Measurements from ENCODE around the gene FHAD1. TPM values are rescaled to one million over a fixed set of nuclear protein-coding genes. Genes with fewer than 3 reads are reported as not detected.
"Not testable (repeated sequence)": the region's sequence is repeated elsewhere in the genome, so short reads cannot be mapped to it uniquely, and the experiment has no call there.

FHAD1 gene
- total RNA-seq, 1 donor from 2014 or later = 0.20 TPM

DNA sequence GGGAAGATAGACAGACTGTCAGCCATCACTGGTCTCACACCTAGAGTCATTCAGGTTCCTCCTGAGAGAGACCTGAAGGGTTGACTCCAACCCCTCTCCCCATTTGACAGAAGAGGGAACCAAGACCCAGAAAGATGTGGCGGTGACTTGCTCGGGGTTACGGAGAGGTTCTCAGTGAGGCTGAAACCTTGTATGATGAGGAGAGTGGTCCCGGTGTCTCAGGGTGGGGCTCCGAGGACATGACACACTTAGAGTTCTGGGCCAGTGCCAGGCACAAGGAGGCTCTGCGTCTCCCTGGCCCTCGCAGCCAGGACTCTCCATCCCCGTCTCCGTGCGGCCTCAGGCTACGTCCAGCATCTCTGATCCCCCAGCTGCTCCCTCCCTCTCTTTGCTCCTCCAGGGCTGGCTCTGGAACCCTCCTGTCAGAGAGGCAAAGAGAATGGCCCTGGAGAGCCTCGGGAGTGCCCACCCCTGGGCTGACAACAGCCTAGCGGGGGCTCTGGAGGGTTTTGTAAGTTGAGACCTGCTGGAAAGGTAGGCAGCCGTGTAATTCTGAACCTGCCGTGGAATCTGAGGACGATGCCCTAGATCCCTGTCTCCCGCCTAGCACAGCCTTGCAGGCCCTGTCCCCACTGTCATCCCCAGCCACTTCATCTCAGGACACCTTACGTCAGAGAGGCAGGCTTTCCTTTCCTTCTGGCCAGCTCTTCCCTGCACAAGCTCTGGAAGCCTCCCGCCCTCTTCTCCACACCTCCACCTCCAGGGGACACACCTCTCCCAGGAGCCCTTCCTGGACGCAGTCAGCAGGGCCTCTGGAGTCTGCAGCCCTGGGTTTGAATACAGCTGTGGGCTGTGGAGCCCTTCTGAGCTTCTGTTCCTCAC lies 166.8 kb downstream of the FHAD1 start:
- DNase-seq (ENCODE audit: low read depth, low spot score) = no peak

DNA sequence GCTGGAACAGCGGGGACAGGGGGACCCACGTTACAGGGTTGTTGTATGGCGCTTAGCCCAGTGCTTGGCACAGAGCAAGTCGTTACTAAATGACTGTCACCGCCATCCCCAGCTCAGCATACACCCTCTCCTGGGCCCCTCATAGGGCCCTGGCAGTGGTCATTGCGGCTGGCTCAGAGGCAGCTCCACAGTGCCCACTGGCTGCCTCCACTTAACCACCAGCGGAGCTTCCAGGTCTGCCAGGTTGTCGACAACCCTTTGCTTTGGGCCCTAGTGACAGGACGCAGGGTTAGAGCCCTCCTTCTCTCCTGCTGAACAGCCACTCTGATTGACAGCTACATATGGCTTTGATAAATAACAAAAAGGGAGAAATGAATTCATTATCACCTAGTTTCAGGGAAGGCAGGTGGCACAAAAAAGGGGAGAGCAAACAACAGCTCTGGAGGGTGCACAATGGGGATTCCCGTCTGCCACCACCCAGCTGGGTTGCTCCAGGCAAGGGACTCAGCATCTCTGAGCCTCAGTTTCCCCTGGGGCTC lies 167.5 kb downstream of the FHAD1 start:
- no peak for DNase-seq (ENCODE audit: low read depth, low spot score)

DNA sequence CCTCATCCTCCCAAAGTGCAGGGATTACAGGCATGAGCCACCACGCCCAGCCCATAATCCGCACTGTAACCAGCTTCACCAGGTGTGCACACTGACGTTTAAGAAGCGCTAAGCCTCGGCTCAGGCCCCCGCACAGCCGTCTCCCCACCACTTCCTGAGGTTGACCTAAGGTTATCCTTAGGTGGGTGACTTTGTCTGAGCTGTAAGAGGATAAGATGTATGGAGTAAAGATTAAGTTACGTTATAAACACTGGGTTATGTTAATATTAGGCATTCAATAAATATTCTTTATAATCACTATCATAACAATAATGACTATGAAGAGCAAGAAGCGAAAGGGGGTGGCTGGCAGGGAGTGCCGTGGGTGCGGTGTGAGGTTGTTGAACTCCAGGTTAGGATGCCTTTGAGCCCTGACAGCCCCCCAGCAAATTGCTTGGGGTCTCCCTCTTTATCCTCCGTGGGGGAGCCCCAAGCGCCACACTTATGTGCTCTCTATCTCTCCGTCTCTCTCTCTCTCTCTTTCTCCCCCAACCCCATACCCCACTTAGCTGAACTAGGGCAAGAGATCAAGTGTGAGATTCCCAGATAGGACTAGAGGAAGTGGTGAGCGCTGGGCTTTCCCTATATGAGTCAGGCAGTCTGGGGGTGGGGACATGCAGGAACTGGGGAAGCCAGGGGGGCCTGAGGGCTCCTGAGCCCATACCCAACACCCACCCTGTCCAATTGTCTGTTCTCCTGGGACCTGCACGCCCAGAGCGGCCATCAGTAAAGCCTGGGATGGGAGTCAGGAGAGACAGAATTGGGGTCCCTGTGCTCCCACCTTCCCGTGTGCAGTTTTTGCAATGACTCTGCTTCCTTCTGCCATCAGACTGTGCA lies 170.3 kb downstream of the FHAD1 start:
- no peak for DNase-seq (ENCODE audit: low read depth, low spot score)

DNA sequence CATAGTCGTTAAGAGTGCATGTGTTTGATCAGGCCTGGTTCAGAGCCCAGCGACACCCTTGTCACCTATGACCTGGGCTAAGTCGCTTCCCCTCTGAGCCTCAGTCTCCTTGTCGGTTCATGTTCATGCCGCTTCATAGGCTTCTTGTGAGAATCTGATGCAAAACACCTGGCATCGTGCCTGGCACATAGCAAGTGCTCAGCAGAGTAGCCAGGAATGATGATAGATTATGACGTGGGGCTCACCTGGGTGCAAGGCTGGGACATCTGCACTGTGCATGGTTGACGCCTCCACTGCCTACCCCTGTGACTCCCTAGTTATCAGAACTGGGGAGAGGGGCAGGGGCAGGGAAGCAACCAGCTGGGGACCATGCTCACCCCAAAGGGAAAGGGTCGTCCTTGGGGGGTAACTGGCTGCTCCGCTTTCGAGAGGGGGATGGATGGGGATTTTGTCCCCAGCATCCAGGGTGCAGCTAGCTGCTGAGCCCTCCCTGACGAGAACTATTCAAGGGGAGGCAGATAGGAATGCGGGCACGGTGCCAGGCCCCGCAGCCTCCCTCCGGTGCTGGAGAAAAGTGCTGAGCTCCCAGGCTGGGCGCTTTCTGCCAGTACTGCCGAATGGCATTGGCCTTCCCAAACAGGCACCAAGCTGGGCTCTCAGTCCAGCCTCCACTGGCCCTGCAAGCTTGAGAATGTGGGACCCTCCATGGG lies 171.9 kb downstream of the FHAD1 start:
- DNase-seq (ENCODE audit: low read depth, low spot score) = no peak

DNA sequence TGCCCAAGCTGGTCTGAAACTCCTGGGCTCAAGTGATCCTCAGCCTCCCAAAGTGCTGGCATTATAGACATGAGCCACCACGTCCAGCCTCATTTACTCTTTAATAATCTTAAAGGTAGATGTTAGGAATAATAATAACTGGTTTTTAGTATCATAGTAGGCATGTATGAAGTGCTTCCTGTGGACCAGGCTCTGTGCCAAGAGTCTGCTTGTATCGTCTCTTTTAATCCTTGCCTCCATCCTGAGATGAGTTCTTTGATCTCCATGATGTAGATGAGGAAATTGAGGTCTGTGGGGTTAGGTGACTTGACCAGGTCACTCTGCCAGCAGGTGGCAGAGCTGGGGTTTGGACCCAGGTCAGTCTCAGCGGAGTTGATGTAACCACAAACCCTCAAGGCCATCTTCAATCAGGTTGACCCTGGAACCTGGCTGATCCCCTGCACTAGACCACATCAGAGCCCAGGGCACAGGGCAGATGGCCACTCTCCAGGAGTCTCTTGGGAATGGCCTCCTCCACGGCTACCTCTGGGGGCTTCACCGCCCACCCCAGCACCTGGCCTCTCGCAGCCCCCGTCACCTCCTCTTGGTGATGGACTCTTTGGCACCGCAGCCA lies 173.9 kb downstream of the FHAD1 start:
- DNase-seq (ENCODE audit: low read depth, low spot score) = no peak

DNA sequence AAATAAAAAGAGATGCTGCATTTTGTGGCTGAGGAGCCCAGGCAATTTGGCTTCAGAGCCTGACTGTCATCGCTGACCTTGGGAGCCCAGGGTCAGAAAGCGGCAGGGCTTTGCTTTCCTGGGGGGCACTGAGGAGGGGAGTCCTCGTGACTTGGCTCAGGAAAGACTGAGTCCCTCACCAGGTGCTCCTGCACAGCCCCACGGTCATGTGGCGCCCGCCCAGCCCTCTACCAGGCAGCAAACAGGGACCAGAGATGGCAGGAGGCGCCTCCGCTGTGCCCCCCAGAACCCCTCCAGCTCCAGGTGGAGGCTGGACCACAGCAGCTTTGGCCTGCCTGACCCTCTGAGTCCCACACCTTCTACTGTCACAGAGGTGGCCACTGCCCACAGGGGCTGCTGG lies 175.8 kb downstream of the FHAD1 start:
- no peak for DNase-seq (ENCODE audit: low read depth, low spot score)

DNA sequence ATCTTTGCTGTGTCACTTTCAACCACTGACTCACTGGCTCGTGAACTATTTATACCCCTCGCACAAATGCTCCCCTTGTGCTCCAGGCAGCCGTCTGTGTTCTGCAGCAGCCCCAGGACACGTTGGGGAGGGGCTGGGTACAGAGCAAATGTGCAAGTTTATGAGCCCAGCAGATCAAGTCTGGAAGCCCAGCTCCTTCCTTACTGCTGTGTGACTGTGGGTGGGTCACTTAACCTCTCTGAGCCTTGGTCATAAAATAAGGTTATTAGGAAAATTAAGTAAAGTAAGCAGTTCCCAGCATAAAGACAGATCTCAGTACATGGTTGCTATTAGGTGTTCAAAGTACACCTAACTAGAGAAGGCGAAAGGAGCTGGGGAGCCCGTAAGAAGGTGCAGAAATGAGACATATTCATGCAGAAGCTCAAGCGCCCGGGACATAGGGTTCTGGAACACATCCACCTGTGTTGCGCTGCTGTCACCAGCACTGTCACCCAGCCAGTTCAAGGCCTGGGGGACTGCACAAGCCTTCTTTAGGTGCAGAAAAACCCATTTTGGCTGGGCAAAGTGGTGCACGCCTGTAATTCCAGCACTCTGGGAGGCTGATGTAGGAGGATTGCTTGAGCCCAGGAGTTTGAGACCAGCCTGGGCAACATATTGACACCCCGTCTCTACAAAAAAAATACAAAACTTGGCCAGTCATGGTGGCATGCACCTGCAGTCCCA lies 176.5 kb downstream of the FHAD1 start:
- no peak for DNase-seq (ENCODE audit: low read depth, low spot score)

DNA sequence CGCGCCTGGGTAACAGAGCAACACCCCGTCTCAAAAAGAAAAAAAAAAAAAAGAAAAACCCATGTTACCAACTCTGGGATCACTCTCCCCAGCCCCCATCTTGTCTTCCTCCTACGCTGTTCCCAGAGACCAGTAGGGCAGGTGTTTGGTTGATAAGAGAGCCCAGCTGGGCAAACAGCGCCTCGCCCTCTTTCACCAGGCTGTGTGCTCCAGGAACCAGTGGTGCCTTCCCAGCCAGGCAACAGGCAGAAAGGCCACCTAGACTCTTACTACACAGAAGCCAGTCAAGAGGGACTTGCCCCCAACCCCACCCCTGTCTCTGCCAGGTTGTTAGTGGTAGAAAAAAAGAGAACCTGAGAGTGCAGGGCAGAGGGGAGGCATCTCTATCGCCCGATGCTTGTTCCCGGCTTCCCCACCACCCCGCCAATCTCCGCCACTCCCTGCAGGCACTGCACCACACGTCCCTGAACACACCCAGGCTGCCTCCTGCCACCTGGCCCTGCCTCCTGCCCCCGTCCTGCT lies 177.2 kb downstream of the FHAD1 start:
- no peak for DNase-seq (ENCODE audit: low read depth, low spot score)

DNA sequence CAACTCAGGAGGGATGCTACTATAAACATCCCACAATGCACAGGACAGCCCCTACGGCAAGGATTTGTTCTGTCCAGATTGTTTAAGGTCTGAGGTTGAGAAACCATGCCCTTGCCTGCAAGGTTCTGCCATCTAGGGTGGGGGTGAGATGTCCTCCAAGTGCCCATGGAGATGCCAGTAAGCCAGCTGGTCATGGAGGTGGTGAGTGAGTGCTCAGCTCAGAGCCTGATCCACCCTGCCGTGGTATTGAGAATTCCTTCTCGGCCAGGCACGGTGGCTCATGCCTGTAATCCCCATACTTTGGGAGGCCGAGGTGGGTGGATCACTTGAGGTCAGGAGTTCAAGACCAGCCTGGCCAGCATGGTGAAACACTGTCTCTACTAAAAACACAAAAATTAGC lies 178.0 kb downstream of the FHAD1 start:
- DNase-seq (ENCODE audit: low read depth, low spot score) = no peak

DNA sequence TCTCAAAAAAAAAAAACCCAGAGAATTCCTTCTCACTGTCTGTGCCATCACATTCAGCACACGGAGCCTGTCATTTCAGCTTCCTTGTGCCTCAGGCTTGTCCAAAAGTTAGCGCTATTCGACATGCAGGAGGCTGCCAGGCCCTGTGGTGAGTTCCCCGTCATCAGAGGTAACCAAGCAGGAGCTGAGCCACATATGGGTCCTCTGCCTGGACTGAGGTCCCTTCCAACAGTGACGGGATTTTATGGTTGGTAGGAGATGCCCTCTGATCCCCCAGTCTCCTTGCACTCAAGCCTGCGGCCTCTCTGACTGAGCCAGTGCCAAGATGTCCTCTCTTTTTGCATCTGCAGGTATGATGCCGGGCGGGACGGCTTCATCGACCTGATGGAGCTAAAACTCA lies 178.5 kb downstream of the FHAD1 start:
- DNase-seq (ENCODE audit: low read depth, low spot score) = no peak

DNA sequence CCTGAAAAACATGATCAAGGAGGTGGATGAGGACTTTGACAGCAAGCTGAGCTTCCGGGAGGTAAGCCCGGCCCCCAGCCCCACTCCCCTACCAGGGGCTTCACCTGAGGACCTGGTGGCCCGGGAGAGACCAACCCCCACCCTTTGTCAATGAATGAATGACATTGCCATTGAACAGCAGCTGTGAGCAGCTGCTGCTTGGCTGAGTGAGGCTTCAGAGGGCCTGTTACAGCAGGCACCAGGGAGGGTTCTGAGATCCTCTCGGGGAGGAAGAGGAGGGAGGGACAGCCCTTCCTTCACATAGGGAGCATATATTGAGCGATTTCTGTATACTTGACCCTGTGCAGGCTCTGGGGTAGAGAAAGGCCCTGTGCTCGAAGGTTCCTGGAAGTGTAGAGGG lies 178.9 kb downstream of the FHAD1 start:
- no peak for DNase-seq (ENCODE audit: low read depth, low spot score)

DNA sequence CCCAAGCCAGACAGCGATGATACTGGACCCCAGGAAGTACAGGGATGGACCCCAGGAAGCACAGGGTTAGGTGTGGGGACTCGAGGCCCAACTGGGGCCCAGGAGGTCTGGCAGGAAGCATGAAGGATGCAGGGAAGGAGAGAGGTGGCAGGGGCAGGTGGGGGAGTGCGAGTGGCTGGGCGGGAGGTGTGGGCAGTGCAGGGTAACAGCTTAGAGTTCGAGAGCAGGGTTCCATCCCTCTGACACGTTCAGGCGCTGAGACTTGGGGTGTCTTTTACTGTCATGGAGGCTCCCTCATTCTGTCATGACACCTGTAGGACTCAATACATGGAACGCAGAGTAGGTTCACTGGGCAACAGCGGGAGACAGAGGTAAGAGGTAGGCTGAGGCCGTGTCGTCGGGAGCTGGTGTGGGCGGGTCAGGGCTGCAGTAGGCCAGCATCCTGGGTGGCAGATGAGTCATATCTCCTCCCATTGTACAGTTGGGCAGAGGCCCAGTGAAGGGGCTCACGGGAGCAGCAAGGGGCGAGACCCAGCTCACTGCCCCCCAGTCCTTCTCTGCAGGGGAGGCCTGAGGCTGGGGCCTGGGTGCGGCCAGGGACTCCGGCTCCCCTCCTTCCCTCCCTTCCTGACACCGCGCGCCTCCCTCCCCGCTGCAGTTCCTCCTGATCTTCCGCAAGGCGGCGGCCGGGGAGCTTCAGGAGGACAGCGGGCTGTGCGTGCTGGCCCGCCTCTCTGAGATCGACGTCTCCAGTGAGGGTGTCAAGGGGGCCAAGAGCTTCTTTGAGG lies 179.7 kb downstream of the FHAD1 start:
- no peak for DNase-seq (ENCODE audit: low read depth, low spot score)

DNA sequence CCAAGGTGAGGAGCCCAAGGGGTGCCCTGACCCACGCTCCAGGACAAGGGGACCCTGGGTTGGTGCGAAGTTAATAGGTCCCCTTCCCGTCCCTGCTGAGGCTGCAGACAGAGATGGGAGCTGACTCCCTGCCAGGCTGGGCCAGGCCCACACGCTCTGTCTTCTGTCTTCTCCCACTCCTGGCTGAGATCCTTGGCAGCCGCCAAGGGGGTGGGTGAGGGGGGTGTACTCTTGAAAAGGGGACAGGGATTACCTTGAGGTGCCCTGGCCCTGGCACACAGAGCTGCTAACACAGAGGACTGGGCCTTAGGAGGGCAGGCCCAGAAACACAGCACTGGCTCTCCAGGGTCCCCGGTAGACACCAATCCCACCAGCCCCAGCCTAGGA lies 180.2 kb downstream of the FHAD1 start:
- no peak for DNase-seq (ENCODE audit: low read depth, low spot score)

DNA sequence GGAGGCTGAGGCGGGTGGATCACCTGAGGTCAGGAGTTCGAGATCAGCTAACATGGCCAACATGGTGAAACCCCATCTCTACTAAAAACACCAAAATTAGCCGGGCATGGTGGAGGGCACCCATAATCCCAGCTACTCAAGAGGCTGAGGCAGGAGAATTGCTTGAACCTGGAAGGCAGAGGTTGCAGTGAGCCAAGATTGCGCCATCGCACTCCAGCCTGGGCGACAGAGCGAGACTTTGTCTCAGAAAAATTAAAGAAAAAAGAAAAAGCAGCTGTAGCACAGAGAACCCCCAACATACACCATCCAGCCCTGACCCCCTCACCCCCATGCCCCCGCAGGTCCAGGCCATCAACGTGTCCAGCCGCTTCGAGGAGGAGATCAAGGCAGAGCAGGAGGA lies 181.2 kb downstream of the FHAD1 start:
- DNase-seq (ENCODE audit: low read depth, low spot score) = not testable (repeated sequence)

DNA sequence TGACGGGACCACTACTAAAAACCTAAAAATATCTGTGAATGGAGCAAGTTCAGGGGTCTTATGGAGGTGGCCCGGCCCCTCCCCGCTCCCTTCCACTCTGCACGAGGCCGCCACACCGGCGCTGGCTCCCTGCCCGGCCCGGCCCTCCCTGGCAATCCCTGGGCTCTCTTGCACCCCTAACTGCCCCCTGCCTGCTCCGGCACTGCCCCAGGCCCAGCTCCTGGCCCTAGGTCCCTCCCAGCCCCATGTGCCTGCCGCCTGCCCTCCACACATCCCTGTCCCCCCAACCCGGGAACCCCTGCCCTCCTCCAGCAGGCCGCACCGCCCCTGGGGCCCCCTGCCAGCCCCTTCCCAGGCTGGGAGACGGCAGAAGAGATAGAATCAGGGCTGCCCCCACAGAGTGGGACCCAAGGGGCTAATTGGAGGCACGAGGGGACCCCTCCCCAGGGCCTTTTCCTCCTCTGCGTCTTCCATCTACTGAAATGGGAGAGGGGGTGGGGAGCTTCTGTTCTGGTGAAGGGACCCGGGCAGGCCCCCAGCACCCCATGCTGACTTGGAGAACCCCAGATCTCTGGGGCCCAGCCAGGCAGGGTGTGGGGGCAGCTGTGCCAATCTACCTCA lies 181.9 kb downstream of the FHAD1 start:
- no peak for DNase-seq (ENCODE audit: low read depth, low spot score)

DNA sequence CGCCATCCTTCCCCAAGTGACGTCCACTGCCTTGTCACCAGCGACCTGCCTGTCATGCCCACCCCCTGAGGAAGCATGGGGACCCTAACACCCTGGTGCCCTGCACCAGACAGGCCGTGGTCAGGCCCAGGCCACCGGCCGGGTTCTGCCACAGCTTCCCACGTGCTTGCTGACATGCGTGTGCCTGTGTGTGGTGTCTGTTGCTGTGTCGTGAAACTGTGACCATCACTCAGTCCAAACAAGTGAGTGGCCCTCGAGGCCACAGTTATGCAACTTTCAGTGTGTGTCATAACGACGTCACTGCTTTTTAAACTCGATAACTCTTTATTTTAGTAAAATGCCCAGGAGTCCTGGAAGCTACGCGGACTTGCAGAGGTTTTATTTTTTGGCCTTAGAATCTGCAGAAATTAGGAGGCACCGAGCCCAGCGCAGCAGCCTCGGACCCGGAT lies 182.7 kb downstream of the FHAD1 start:
- no peak for DNase-seq (ENCODE audit: low read depth, low spot score)

DNA sequence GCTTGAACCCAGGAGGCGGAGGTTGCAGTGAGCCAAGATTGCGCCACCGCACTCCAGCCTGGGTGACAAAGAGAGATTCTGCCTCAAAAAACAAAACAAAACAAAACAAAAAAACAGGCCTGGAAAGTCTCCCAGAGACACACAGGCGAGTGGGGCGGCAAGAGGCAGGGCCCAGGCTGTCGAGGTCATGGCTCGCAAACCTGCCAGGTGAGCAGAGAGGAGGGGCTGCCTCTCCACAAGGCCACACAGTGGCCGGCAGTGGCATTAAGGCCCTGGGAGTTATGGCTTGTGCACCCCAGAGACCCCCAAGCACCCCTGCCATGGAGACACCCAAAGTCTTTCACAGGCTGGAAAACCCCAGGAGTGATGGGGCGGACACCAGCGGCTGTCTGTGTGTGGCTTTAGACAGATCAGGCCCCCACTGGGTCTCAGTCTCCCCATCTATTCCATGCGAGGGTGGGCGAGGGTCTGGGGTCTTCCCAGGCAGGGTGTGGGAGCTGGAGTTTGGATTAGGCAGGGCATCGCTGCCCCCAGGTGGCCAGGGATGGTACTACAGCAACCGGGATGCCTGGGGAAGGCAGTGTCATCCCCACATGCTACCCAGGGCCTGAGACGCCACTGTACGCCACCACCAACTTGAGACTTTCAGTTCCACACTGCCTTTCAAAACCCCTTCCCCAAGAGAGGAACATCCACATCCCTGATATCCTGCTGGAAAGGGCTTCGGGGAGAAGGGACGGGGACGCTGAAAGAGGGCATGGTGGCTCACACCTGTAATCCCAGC lies 184.0 kb downstream of the FHAD1 start:
- no peak for DNase-seq (ENCODE audit: low read depth, low spot score)

DNA sequence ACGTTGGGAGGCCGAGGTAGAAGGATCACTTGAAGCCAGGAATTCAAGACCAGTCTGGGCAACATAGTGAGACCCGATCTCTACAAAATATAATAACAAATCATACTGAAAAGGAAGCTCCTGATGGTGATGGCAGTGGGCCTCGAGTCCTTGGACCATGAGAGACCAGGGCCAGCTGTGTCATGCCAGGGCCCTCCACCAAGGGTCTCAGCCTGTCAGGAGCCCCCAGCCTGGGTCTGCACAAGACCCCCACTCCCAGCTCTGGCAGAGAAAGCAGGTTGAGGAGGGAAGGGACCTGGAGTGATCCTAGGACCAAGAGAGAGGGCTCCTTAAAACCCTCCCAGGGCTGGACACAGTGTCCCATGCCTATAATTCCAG lies 184.5 kb downstream of the FHAD1 start:
- DNase-seq (ENCODE audit: low read depth, low spot score) = no peak
